Esophagus (tissue), 2 donors: ENCODE measurements around the gene MFSD6L. TPM values are rescaled to one million over a fixed set of nuclear protein-coding genes. Genes with fewer than 3 reads are reported as not detected.

ENCODE experiments used
- H3K27ac ChIP-seq, 2 donors: one replicate each; pipeline ENCODE4 v1.5.1; 2013; ENCODE audit warnings: low read depth in 2 of 2, mild to moderate bottlenecking in 2 of 2, inconsistent platforms in 1 of 2, low read length in 1 of 2, moderate library complexity in 1 of 2
- H3K27me3 ChIP-seq, 2 donors: one replicate each; pipeline ENCODE4 v1.6.1; 2013; ENCODE audit warnings: low read length in 2 of 2, control low read depth in 1 of 2, mild to moderate bottlenecking in 1 of 2; ENCODE audit not compliant: insufficient read depth in 2 of 2, control insufficient read depth in 1 of 2
- H3K36me3 ChIP-seq, 2 donors: one replicate each; pipeline ENCODE4 v1.6.1; 2013; ENCODE audit warnings: low read length in 1 of 2; ENCODE audit not compliant: control insufficient read depth in 2 of 2, insufficient read depth in 2 of 2
- H3K4me1 ChIP-seq, 2 donors: one replicate each; pipeline ENCODE4 v1.6.1; 2013; ENCODE audit warnings: low read length in 1 of 2; ENCODE audit not compliant: control insufficient read depth in 2 of 2, insufficient read depth in 2 of 2
- H3K4me3 ChIP-seq, 2 donors: one replicate each; pipeline ENCODE4 v1.5.1; 2013; ENCODE audit warnings: low read length in 2 of 2, mild to moderate bottlenecking in 2 of 2, low read depth in 1 of 2, moderate library complexity in 1 of 2
- H3K9me3 ChIP-seq, 2 donors: one replicate each; pipeline ENCODE4 v1.6.1; 2013; ENCODE audit warnings: mild to moderate bottlenecking in 2 of 2, low read depth in 1 of 2, low read length in 1 of 2, moderate library complexity in 1 of 2; ENCODE audit not compliant: control insufficient read depth in 2 of 2, insufficient read depth in 1 of 2
- WGBS, 2 donors: extraction: QIAGEN DNeasy Blood & Tissue Kit; methylation state at CpG; one replicate each; pipeline ENCODE4 v1.1.7; 2013; 5-methylcytosine and 5-hydroxymethylcytosine counted together
- polyA plus RNA-seq, 2 donors: library from polyadenylated mRNA; stranded (reverse); fragments of 200-250 nt; gene quantifications; one replicate each; pipeline ENCODE4 v1.2.3, GENCODE V29; 2013
- donor health status: healthy with polysubstance abuse.
- donor health status: Bipolar disorder and iron deficiency.

The MFSD6L gene
- polyA plus RNA-seq, 2 donors = 0.24 to 0.75 TPM

- no peak overlapping the region for H3K27ac ChIP-seq
- H3K36me3 ChIP-seq = no peaks in the 10 kb centered on the region
- 61 to 89% methylated on average over 1 of the region's 1 CpG for WGBS, 2 donors
- no peaks in the 10 kb centered on the region for H3K4me1 ChIP-seq
- H3K27me3 ChIP-seq = no peaks in the 10 kb centered on the region
- H3K4me3 ChIP-seq = no peak overlapping the region
- no peaks in the 10 kb centered on the region for H3K9me3 ChIP-seq
Measured at GRCh38 chr17:8782176-8782575, 17.0 kb downstream of the MFSD6L start.

GRCh38 chr17:8781776-8782175 lies 17.4 kb downstream of the MFSD6L start:
- Histone ChIP-seq H3K9me3 (no peaks in the 10 kb centered on the region), H3K27me3 (no peaks in the 10 kb centered on the region), H3K27ac (no peak overlapping the region), H3K4me3 (no peak overlapping the region), H3K4me1 (no peaks in the 10 kb centered on the region), H3K36me3 (no peaks in the 10 kb centered on the region)
- 69 to 70% methylated on average over 4 of the region's 4 CpGs for WGBS, 2 donors

- H3K27me3 ChIP-seq = no peaks in the 10 kb centered on the region
- no peak overlapping the region for H3K27ac ChIP-seq
- H3K36me3 ChIP-seq = no peaks in the 10 kb centered on the region
- 77 to 83% methylated on average over 1 of the region's 1 CpG for WGBS, 2 donors
- no peaks in the 10 kb centered on the region for H3K4me1 ChIP-seq
- H3K4me3 ChIP-seq = no peak overlapping the region
- no peaks in the 10 kb centered on the region for H3K9me3 ChIP-seq
Measured at GRCh38 chr17:8776881-8777280, 22.3 kb downstream of the MFSD6L start.

GRCh38 chr17:8776248-8776647 lies 22.9 kb downstream of the MFSD6L start:
- no peaks in the 10 kb centered on the region for H3K27me3 ChIP-seq
- H3K27ac ChIP-seq = no peak overlapping the region
- H3K36me3 ChIP-seq = no peaks in the 10 kb centered on the region
- H3K4me3 ChIP-seq = no peak overlapping the region
- no peaks in the 10 kb centered on the region for H3K9me3 ChIP-seq
- H3K4me1 ChIP-seq = no peaks in the 10 kb centered on the region

- Histone ChIP-seq H3K27me3 (peaks cover 0 to 2% of the 10 kb centered on the region in 2 donors), H3K9me3 (no peaks in the 10 kb centered on the region), H3K36me3 (no peaks in the 10 kb centered on the region), H3K27ac (no peak overlapping the region), H3K4me1 (no peaks in the 10 kb centered on the region), H3K4me3 (no peak overlapping the region)
- WGBS, 2 donors = 81 to 90% methylated on average over 2 of the region's 2 CpGs
Measured at GRCh38 chr17:8766731-8767130, 32.4 kb downstream of the MFSD6L start.

- WGBS, 2 donors = 87 to 90% methylated on average over 8 of the region's 8 CpGs
Measured at GRCh38 chr17:8762012-8762411, 37.2 kb downstream of the MFSD6L start.

GRCh38 chr17:8758137-8758596 lies 41.0 kb downstream of the MFSD6L start, which contains the start of gene SPDYE4:
TSS of gene SPDYE4 (minus strand) at chr17:8758546. CDS start at chr17:8758382, 164 bp downstream.
- Histone ChIP-seq H3K27ac (no peak within 1 kb of the TSS), H3K4me3 (no peak within 1 kb of the TSS), H3K9me3 (no peaks in the 10 kb centered on the region), H3K36me3 (no peaks in the 10 kb centered on the region), H3K27me3 (peaks cover 0 to 2% of the 10 kb centered on the region in 2 donors), H3K4me1 (no peaks in the 10 kb centered on the region)
- 90 to 91% methylated on average over 15 of the region's 15 CpGs for whole genome bisulfite sequencing, 2 donors

More at GRCh38 chr17:8762012-8762411, 37.2 kb downstream of the MFSD6L start:
- Histone ChIP-seq H3K36me3 (no peaks in the 10 kb centered on the region), H3K27ac (no peak overlapping the region), H3K9me3 (no peaks in the 10 kb centered on the region), H3K4me1 (no peaks in the 10 kb centered on the region), H3K27me3 (peaks cover 0 to 2% of the 10 kb centered on the region in 2 donors), H3K4me3 (no peak overlapping the region)

- 83% methylated on average over 13 of the region's 13 CpGs for WGBS, 2 donors
- Histone ChIP-seq H3K9me3 (no peaks in the 10 kb centered on the region), H3K4me3 (no peak overlapping the region), H3K27me3 (peaks cover 0 to 2% of the 10 kb centered on the region in 2 donors), H3K36me3 (no peaks in the 10 kb centered on the region), H3K4me1 (no peaks in the 10 kb centered on the region), H3K27ac (no peak overlapping the region)
Measured at GRCh38 chr17:8757189-8757588, 42.0 kb downstream of the MFSD6L start.

GRCh38 chr17:8755590-8756255 lies 43.4 kb downstream of the MFSD6L start:
- H3K36me3 ChIP-seq = no peaks in the 10 kb centered on the region
- no peaks in the 10 kb centered on the region for H3K4me1 ChIP-seq
- H3K27ac ChIP-seq = no peak overlapping the region
- 90 to 91% methylated on average over 12 of the region's 12 CpGs for WGBS, 2 donors
- H3K9me3 ChIP-seq = no peaks in the 10 kb centered on the region
- H3K4me3 ChIP-seq = no peak overlapping the region
- H3K27me3 ChIP-seq = no peaks in the 10 kb centered on the region

GRCh38 chr17:8754890-8755289 lies 44.3 kb downstream of the MFSD6L start:
- Histone ChIP-seq H3K36me3 (no peaks in the 10 kb centered on the region), H3K9me3 (no peaks in the 10 kb centered on the region), H3K27ac (no peak overlapping the region), H3K27me3 (no peaks in the 10 kb centered on the region), H3K4me1 (no peaks in the 10 kb centered on the region), H3K4me3 (no peak overlapping the region)
- WGBS, 2 donors = 78 to 81% methylated on average over 8 of the region's 8 CpGs
